Stomach smooth muscle (tissue), 2 donors: ENCODE measurements around the gene RGS3.
A peak's percentile ranks its signal among the peaks of the same experiment; 100 is the strongest.

Experiments
- H3K27ac ChIP-seq: one replicate; pipeline ENCODE4 v1.7.0; 2013; ENCODE audit warnings: mild to moderate bottlenecking, low read length, inconsistent platforms
- H3K27me3 ChIP-seq, 2 donors: one replicate each; pipeline ENCODE4 v1.7.0; 2013; ENCODE audit warnings: low read length in 2 of 2; ENCODE audit not compliant: insufficient read depth in 2 of 2, control insufficient read depth in 1 of 2
- H3K36me3 ChIP-seq, 2 donors: one replicate each; pipeline ENCODE4 v1.7.0; 2013; ENCODE audit warnings: low read length in 2 of 2; ENCODE audit not compliant: control insufficient read depth in 2 of 2, insufficient read depth in 2 of 2
- H3K4me1 ChIP-seq: one replicate; pipeline ENCODE4 v1.7.0; 2013; ENCODE audit warnings: low read length; ENCODE audit not compliant: control insufficient read depth, insufficient read depth
- H3K4me3 ChIP-seq, 2 donors: one replicate each; pipeline ENCODE4 v1.7.0; 2013; ENCODE audit warnings: low read length in 2 of 2
- H3K9ac ChIP-seq, 2 donors: one replicate each; pipeline ENCODE4 v1.7.0; 2013; ENCODE audit warnings: low read length in 2 of 2, mild to moderate bottlenecking in 1 of 2
- H3K9me3 ChIP-seq, 2 donors: one replicate each; pipeline ENCODE4 v1.7.0; 2013; ENCODE audit warnings: low read length in 2 of 2; ENCODE audit not compliant: control insufficient read depth in 2 of 2
- donor health status: healthy.
- donor health status: Pancreatic carcinoma.

Gene RGS3

DNA sequence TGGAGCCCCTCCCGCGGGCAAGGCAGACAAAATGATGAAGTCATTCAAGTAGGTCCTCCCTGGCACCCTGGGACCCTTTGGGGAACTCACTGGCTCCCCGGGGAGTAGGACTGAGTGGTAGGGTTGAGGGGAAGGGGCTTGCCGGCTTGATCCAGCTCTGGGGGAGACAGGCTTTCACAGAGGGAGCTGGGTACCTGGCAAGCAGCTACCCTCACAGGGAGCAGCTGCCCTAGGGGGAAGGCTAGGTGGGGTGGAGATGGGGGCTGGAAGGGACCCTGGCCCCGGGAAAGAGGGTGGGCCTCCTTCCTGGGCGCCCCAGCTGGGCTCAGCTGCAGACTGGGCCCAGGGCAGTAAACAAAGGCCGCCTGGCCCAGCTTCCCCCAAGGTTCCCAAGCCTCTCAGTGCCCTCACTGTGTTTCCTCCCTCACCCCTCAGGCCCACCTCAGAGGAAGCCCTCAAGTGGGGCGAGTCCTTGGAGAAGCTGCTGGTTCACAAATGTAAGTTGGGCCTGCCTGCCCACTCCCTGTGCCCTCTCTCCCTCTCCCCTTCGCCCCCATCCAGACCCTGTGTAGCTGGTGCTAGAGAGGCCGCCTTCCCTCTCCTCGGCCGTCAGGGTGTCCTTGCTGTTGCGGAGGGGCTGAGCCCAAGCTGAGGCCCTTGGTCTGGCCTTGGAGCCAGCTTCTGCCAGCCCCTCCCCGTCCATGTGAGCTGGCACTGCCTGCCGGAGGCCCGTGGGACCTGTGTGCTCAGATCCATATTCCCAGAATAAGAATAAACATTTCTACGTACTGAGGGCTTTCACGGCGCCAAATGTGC, 131.2 kb downstream of the RGS3 start:
- Histone ChIP-seq H3K27me3 (no peaks in the 10 kb centered on the region), H3K4me3 (peak overlapping the region; percentile 68 to 88), H3K36me3 (peaks cover 18 to 19% of the 10 kb centered on the region in 2 donors), H3K4me1 (peaks cover 66% of the 10 kb centered on the region), H3K27ac (peak overlapping the region; percentile 73), H3K9ac (peak overlapping the region; percentile 80 to 81), H3K9me3 (no peaks in the 10 kb centered on the region)

GRCh38 chr9:113596616-113597320, 133.2 kb downstream of the RGS3 start:
- Histone ChIP-seq H3K27ac (no peak overlapping the region), H3K9ac (no peak overlapping the region), H3K27me3 (no peaks in the 10 kb centered on the region), H3K4me1 (peaks cover 68% of the 10 kb centered on the region), H3K36me3 (peaks cover 18 to 19% of the 10 kb centered on the region in 2 donors), H3K4me3 (peak overlapping the region in 1 of 2 donors; percentile 55), H3K9me3 (no peaks in the 10 kb centered on the region)

DNA sequence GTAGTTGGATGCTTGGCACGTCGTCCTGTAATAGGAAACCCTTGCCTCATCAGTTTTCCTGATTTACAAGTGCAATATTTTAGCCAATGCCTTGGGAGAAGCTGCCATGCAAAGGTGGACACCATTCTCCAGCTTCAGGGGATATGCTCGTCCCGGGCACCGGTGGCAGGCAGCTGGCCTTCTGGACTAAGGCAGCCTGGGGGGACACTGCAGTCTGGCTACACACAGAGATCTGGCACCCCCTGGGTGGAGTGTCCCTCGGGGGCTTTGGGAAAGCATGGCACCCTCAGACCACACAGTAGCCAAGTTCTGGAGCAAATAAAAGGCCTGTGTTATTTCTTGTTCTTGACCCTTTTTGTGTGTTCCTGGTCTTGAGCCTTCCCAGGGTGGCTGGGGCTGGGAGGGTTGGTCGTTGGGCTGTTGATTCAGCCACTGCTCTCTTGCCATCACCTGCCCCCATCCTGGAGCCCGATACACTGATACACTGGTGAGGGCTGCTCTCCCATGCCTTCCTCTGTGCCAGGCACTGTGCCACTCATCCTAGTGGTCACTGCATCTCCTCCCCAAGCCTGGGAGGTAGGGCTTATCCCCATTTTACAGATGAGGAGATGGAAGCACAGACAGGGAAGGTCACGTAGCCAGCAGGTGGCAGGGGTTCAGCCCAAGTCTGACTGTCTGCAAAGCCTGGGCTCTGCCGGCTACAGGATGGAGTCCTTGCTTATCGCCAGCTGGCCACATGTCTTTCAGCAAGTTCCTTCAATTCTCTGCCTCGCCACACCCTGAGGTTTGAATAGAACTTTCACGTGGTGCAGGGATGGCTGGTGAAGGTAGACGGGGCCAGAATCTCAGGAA, 134.1 kb downstream of the RGS3 start:
- no peak overlapping the region for H3K9ac ChIP-seq
- no peak overlapping the region for H3K27ac ChIP-seq
- peaks cover 71% of the 10 kb centered on the region for H3K4me1 ChIP-seq
- peak overlapping the region in 1 of 2 donors; percentile 15 for H3K4me3 ChIP-seq
- H3K36me3 ChIP-seq = peaks cover 18 to 19% of the 10 kb centered on the region in 2 donors
- H3K27me3 ChIP-seq = no peaks in the 10 kb centered on the region
- no peaks in the 10 kb centered on the region for H3K9me3 ChIP-seq

- Histone ChIP-seq H3K36me3 (peaks cover 18 to 19% of the 10 kb centered on the region in 2 donors), H3K9me3 (no peaks in the 10 kb centered on the region), H3K4me1 (peaks cover 72% of the 10 kb centered on the region), H3K27ac (no peak overlapping the region), H3K27me3 (no peaks in the 10 kb centered on the region), H3K9ac (no peak overlapping the region), H3K4me3 (no peak overlapping the region)
These were observed 134.9 kb downstream of the RGS3 start for GRCh38 chr9:113598451-113598850.

GRCh38 chr9:113598883-113599282, 135.4 kb downstream of the RGS3 start:
- Histone ChIP-seq H3K4me3 (no peak overlapping the region), H3K36me3 (peaks cover 18 to 19% of the 10 kb centered on the region in 2 donors), H3K4me1 (peaks cover 68% of the 10 kb centered on the region), H3K27ac (no peak overlapping the region), H3K9me3 (no peaks in the 10 kb centered on the region), H3K9ac (no peak overlapping the region), H3K27me3 (no peaks in the 10 kb centered on the region)

GRCh38 chr9:113599646-113600022, 136.1 kb downstream of the RGS3 start:
- no peaks in the 10 kb centered on the region for H3K27me3 ChIP-seq
- H3K4me1 ChIP-seq = peaks cover 61% of the 10 kb centered on the region
- H3K4me3 ChIP-seq = no peak overlapping the region
- no peaks in the 10 kb centered on the region for H3K9me3 ChIP-seq
- H3K36me3 ChIP-seq = peaks cover 18 to 19% of the 10 kb centered on the region in 2 donors
- no peak overlapping the region for H3K27ac ChIP-seq
- no peak overlapping the region for H3K9ac ChIP-seq

DNA sequence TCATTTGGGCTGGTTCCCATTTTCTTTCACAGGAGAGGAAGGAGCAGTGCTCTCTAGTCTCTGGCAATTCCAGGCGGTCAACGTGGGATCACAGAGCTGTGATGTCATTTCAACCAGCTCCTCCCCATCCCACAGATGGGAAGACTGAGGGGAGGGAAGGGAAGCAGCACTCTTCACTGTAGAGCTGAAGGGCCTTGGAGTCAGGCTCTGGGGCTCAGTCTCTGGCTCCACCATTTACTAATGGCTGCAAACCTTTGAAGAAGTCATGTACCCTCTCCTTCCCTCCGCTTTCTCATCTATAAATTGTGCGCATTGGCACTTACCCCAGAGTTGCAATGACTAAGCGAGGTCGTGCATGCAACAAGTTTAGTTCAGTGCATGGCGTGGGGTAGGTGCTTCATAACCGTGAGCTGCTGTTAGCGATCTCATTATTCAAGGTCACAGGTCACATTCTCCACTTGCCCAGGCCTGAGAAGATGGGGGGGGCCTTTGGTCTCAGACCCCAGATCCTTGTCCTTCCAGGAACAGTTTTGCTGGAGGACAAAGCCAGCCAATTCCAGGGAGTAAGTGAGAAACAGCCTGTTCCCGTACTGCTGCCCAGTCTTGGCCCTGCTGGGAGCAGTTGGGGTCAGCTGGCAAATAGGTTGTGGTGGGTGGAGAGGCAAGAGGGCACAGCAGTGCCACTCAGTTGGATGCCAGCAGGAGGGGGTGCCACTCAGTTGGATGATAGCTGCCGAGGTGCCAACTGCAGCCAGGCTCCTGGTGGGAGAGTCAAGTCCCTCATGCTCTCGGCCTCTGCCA, 136.7 kb downstream of the RGS3 start:
- H3K27me3 ChIP-seq = no peaks in the 10 kb centered on the region
- no peaks in the 10 kb centered on the region for H3K9me3 ChIP-seq
- H3K36me3 ChIP-seq = peaks cover 18 to 19% of the 10 kb centered on the region in 2 donors
- no peak overlapping the region for H3K27ac ChIP-seq
- peaks cover 56% of the 10 kb centered on the region for H3K4me1 ChIP-seq
- H3K9ac ChIP-seq = no peak overlapping the region
- H3K4me3 ChIP-seq = no peak overlapping the region

DNA sequence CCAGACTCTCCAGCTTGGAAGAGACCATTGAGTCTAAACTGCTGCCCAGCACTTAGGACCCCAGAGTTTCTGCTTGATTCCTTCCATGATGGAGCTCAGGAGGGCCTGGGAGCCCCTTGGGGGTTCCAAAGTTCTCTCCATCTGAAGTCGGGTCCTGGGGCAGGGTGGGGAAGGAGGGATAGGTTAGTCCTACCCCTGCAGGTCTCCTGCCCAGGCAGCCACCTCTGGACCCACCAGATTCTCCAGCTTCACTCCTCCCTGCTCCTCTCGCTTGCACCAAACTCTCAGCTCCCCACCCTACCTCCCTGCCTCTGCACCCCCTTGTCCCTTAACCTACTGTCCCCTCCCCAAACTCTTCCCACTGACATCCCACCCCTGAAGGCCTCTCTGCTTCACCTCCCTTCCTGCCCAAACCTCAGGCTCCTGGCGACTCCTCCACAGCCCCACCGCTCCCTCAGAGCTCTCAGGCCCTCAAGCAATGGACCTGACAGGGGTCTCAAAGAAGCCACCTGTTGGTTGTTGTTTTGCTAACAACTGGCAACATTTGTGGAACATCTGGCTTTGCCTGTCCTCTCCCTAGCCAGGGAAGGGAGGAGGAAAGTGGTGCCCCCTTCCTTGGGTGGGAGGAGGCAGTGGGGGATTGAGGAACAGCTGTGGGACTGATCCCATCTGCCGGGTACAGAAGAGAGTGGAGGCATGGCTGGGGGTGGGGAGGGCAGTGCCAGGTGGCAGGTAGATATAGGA, 137.5 kb downstream of the RGS3 start:
- H3K27ac ChIP-seq = no peak overlapping the region
- no peak overlapping the region for H3K9ac ChIP-seq

DNA sequence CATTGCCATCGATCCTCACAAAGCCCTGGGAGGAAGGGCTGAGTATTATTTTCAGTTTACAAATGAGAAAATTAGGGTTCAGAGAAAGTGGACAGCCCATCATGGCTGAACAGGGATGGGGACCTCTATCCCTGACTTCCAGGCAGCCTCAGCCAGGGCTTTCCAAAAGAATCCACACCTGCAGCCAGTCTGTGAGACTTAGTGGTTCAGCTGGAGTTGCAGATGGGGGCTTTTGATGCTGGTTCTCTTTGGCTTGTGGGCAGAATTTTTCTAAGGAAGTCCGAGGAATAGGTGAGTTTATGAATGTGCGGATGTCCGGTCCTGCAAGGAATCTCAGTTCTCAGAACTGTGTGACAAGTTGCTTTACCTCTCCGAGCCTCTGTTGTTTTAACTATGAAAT, 138.1 kb downstream of the RGS3 start:
- Histone ChIP-seq H3K4me1 (peaks cover 41% of the 10 kb centered on the region), H3K36me3 (peaks cover 14 to 15% of the 10 kb centered on the region in 2 donors), H3K27me3 (no peaks in the 10 kb centered on the region), H3K27ac (no peak overlapping the region), H3K9ac (no peak overlapping the region), H3K9me3 (no peaks in the 10 kb centered on the region), H3K4me3 (no peak overlapping the region)

More for the DNA sequence above, 137.5 kb downstream of the RGS3 start:
- Histone ChIP-seq H3K4me1 (peaks cover 47% of the 10 kb centered on the region), H3K9me3 (no peaks in the 10 kb centered on the region), H3K27me3 (no peaks in the 10 kb centered on the region), H3K36me3 (peaks cover 18 to 19% of the 10 kb centered on the region in 2 donors), H3K4me3 (no peak overlapping the region)
